ENCODE results near the gene CBFA2T2. TPM values are rescaled to one million over a fixed set of nuclear protein-coding genes. Genes with fewer than 3 reads are reported as not detected.

CBFA2T2 gene
- total and polyA plus RNA-seq, 10 of the 15 experiments (the other 5 are each of a cell fraction or from before 2014, with no cell fraction given), result 0.61 to 8.6 (median 5.5) TPM

- Histone ChIP-seq H4K20me1 (ENCODE audit: control insufficient read depth, insufficient read depth) (peaks cover 4% of the 10 kb centered on the region; the same call in 1 of the 2 replicates), H2AFZ (ENCODE audit: control insufficient read depth, low read depth, low read length) (no peak overlapping the region), H3K36me3 (ENCODE audit: control insufficient read depth in 2 of 2, insufficient read depth in 2 of 2, low read length in 1 of 2) (peaks cover 3 to 4% of the 10 kb centered on the region in 2 experiments; a peak in 2 of 4 replicates), H3K9ac (ENCODE audit: control insufficient read depth, insufficient read depth, low read length) (no peak overlapping the region), H3K27ac (ENCODE audit: control insufficient read depth, insufficient read depth) (no peak overlapping the region), H3K27me3 (replicated peaks in 1 of 2; ENCODE audit: control insufficient read depth in 2 of 2, insufficient read depth in 2 of 2, low read length in 1 of 2) (no peaks in the 10 kb centered on the region), H3K4me3 (no peak overlapping the region), H3K4me2 (ENCODE audit: control insufficient read depth, insufficient read depth) (no peak overlapping the region), H3K9me3 (replicated peaks; ENCODE audit: control insufficient read depth, insufficient read depth, low read length) (no peaks in the 10 kb centered on the region), H3K79me2 (ENCODE audit: control insufficient read depth, insufficient read depth, low read length) (no peaks in the 10 kb centered on the region), H3K4me1 (ENCODE audit: control insufficient read depth, insufficient read depth, low read length) (peaks cover 18% of the 10 kb centered on the region)
- CTCF ChIA-PET, result interaction anchor here (0.8 to 0.9 kb wide), 2 partner anchors 188 to 192 kb away, joined by 3 read pairs; no protein-coding TSS in a partner anchor
- POLR2A ChIA-PET, result no interaction called here
- RAD21 ChIA-PET (ENCODE audit: unreplicated experiment), result no interaction called here
- intact Hi-C loops (cut with micrococcal nuclease; ENCODE audit: unreplicated experiment), result no loop called here
- WGBS (ENCODE audit: insufficient coverage, insufficient replicate concordance, low lambda C conversion rate, missing lambda C conversion rate), result 100% methylated on average over 2 of the region's 2 CpGs
- FAIRE-seq (no peak), ATAC-seq (no peak), DNase-seq (ENCODE audit: low read depth, low spot score) (no peak)
- SMC1A ChIA-PET (ENCODE audit: uncharacterized antibody, unreplicated experiment), result no interaction called here
- BruUV-seq (replicated peaks), result no TSS peak
- in situ Hi-C loops (cut with MboI), result no loop called here
- no peak for TF ChIP-seq ZNF622 (IDR thresholded peaks at IDR 0.05)
- TF ChIP-seq HDAC2 (IDR thresholded peaks at IDR 0.05), result no peak
- TF ChIP-seq TBL1XR1 (IDR thresholded peaks at IDR 0.05; ENCODE audit: low read depth, low read length), result no peak
- TF ChIP-seq, protein P1, sequence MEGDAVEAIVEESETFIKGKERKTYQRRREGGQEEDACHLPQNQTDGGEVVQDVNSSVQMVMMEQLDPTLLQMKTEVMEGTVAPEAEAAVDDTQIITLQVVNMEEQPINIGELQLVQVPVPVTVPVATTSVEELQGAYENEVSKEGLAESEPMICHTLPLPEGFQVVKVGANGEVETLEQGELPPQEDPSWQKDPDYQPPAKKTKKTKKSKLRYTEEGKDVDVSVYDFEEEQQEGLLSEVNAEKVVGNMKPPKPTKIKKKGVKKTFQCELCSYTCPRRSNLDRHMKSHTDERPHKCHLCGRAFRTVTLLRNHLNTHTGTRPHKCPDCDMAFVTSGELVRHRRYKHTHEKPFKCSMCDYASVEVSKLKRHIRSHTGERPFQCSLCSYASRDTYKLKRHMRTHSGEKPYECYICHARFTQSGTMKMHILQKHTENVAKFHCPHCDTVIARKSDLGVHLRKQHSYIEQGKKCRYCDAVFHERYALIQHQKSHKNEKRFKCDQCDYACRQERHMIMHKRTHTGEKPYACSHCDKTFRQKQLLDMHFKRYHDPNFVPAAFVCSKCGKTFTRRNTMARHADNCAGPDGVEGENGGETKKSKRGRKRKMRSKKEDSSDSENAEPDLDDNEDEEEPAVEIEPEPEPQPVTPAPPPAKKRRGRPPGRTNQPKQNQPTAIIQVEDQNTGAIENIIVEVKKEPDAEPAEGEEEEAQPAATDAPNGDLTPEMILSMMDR (IDR thresholded peaks at IDR 0.05 in 2 of 3, conservative IDR thresholded peaks at IDR 0.05 in 1 of 3; ENCODE audit: control insufficient read depth in 2 of 3, extremely low read depth in 1 of 3, insufficient read depth in 1 of 3, low read depth in 3 of 3, low read length in 3 of 3), result no peak
- TF ChIP-seq YY1 (IDR thresholded peaks at IDR 0.05; ENCODE audit: low read depth, low read length), result no peak
- TF ChIP-seq E4F1 (IDR thresholded peaks at IDR 0.05; ENCODE audit: borderline replicate concordance, partially characterized antibody), result no peak
- TF ChIP-seq EED (IDR thresholded peaks at IDR 0.05; ENCODE audit: low read depth), result no peak
- TF ChIP-seq EP300 (IDR thresholded peaks at IDR 0.05; ENCODE audit: borderline replicate concordance in 1 of 2, control insufficient read depth in 1 of 2, low read depth in 2 of 2, low read length in 2 of 2), result no peak
- TF ChIP-seq TCF3 (IDR thresholded peaks at IDR 0.05; ENCODE audit: borderline replicate concordance, insufficient read depth, low read depth, low read length), result no peak
- no peak for TF ChIP-seq E2F8 (IDR thresholded peaks at IDR 0.05; ENCODE audit: low read depth, partially characterized antibody)
- TF ChIP-seq SP1 (IDR thresholded peaks at IDR 0.05; ENCODE audit: low read depth, low read length), result no peak
- TF ChIP-seq POLR2A (IDR thresholded peaks at IDR 0.05; ENCODE audit: low read depth, low read length), result no peak
- no peak for TF ChIP-seq MYB (IDR thresholded peaks at IDR 0.05; ENCODE audit: borderline replicate concordance, low read depth, low read length)
- TF ChIP-seq CBX5 (IDR thresholded peaks at IDR 0.05; ENCODE audit: low read depth), result no peak
- TF ChIP-seq ZNF274 (IDR thresholded peaks at IDR 0.05; ENCODE audit: insufficient read depth, insufficient read length), result no peak
- no peak for TF ChIP-seq KLF5 (IDR thresholded peaks at IDR 0.05; ENCODE audit: partially characterized antibody)
These were observed 155.5 kb downstream of the CBFA2T2 start for GRCh38 chr20:33645396-33645795.
